ELR (cell line): Measurements from ENCODE around the gene DUS1L.

Experiments
- DNase-seq: peaks from one replicate; pipeline ENCODE4 v3.0.0-alpha.2; 2015; ENCODE audit warnings: low read depth

The DUS1L gene

GRCh38 chr17:82012640-82013295, 52.8 kb downstream of the DUS1L start:
- DNase-seq, result no peak

GRCh38 chr17:82012261-82012639, 53.4 kb downstream of the DUS1L start:
- DNase-seq, result no peak

- no peak for DNase-seq
Measured at GRCh38 chr17:82011617-82012187, 53.9 kb downstream of the DUS1L start.

DNA sequence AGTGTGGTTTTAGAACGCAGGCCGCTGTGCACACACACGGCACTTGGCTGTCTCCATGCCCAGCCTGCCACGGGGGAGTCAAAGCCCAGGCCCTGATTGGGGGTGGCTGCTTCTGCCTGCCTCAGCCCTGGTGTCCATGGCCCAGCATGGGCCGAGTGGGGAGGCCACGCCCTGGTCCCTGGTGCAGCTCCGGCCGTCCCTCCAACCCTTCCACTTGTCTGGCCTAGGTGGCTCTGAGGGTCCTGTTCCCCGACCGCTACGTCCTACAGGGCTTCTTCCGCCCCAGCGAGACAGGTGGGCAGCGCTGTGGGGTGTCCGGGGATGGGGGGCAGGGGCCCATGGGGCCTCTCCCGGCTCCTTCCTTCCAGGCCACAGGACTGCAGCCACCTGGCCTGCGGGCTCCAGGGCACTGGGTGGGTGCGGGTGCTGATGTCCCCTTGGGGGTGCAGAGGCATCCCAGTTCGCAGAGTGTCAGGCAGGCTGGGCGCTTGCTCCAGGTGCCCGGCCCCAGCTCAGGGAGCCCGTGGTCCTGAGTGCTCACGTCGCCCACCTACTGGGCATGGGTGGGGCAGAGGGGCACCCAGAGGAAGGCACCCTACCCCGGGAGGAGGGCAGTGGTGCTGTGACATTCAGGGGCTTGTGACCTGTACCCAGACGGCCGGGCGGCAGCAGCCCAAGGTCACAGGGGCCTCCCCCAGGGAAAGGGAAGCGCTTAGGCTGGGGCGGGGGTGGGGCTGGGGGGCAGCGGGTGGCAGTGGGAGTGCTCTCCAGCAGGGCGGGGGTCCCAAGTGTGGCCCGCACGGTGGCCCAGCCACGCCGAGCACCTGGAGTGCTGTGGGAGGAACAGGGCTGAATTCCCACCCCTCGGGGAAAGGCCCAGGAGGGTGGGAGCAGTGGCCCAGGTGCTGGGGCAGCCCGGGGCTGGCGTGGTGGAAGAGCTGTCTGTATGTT, 54.8 kb downstream of the DUS1L start:
- no peak for DNase-seq

DNA sequence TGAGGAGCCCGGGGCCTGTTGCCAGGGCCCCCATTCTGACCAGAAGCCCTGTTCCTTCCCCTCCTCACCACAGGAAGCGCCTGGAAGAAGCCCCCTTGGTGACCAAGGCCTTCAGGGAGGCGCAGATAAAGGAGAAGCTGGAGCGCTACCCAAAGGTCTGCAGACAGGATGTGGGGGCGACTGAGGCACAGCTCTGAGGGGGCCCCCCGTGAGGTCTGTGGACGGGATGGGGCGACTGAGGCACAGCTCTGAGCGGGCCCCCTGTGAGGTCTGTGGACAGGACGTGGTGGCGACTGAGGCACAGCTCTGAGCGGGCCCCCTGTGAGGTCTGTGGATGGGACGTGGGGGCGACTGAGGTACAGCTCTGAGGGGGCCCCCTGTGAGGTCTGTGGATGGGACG, 56.2 kb downstream of the DUS1L start:
- DNase-seq, result no peak

- no peak for DNase-seq
Measured at GRCh38 chr17:82008941-82009405, 56.6 kb downstream of the DUS1L start.

GRCh38 chr17:82008258-82008940, 57.2 kb downstream of the DUS1L start:
- DNase-seq, result no peak
